GM12874 (cell line): ENCODE results near the gene SH3TC1.

Source experiments
- CTCF ChIP-seq: IDR thresholded peaks from 2 replicates; pipeline ENCODE4 v1.5.1; 2011; ENCODE audit warnings: low read depth, mild to moderate bottlenecking, control low read depth, low read length, moderate library complexity; ENCODE audit not compliant: insufficient read depth

SH3TC1 gene

GRCh38 chr4:8289151-8289750, 90.2 kb downstream of the SH3TC1 start:
- no peak for TF ChIP-seq CTCF

GRCh38 chr4:8289956-8290700, 91.0 kb downstream of the SH3TC1 start:
- no peak for TF ChIP-seq CTCF

GRCh38 chr4:8290701-8290970, 91.5 kb downstream of the SH3TC1 start:
- TF ChIP-seq CTCF: no peak
